Esophagus squamous epithelium (tissue), 5 donors: ENCODE results near the gene CCDC50. TPM values are rescaled to one million over a fixed set of nuclear protein-coding genes. Genes with fewer than 3 reads are reported as not detected.

ENCODE experiments used
- DNase-seq: peaks from one replicate; lab custom pipeline; 2025; lab: John Stamatoyannopoulos, UW
- H3K27ac ChIP-seq, 4 donors: fragments of 200-600 bp; sonication (generic); one replicate each; pipeline ENCODE4 v1.5.1; 2016 to 2019; ENCODE audit warnings: mild to moderate bottlenecking in 1 of 4
- H3K27me3 ChIP-seq, 4 donors: fragments of 200-600 bp; sonication (generic); 1 replicate in 3 of 4; 2 replicates in 1 of 4; pipeline versions ENCODE4 v1.5.1 to v1.6.0; 2017 to 2021; ENCODE audit warnings: antibody characterized with exemption in 1 of 4
- H3K36me3 ChIP-seq, 3 donors: fragments of 200-600 bp; sonication (generic); one replicate each; pipeline ENCODE4 v1.5.1; 2016 to 2019
- H3K4me1 ChIP-seq, 3 donors: fragments of 200-600 bp; sonication (generic); one replicate each; pipeline ENCODE4 v1.5.1; 2017 to 2019
- H3K4me3 ChIP-seq, 4 donors: fragments of 200-600 bp; sonication (generic); 1 replicate in 3 of 4; 2 replicates in 1 of 4; pipeline ENCODE4 v1.5.1; 2016 to 2019; ENCODE audit warnings: mild to moderate bottlenecking in 2 of 4, moderate library complexity in 1 of 4
- H3K9me3 ChIP-seq, 3 donors: fragments of 200-600 bp; sonication (generic); one replicate each; pipeline ENCODE4 v1.5.1; 2016 to 2019
- POLR2A ChIP-seq, 4 donors: fragments of 450-650 bp; IDR thresholded peaks; one replicate each; pipeline ENCODE4 v1.6.1; 2017; ENCODE audit warnings: antibody characterized with exemption in 4 of 4, mild to moderate bottlenecking in 4 of 4, moderate library complexity in 3 of 4
- WGBS, 2 donors: methylation state at CpG; one replicate each; pipeline ENCODE4 v1.1.5; 2018; 5-methylcytosine and 5-hydroxymethylcytosine counted together
- intact Hi-C: fragments of 100-400 bp; cut with DNase I; formaldehyde crosslinking; loops from one replicate; pipeline ENCODE4 v1.15.0; 2022
- total RNA-seq, 4 donors: library from RNA; depleted of rRNA; stranded (reverse); fragments of >200 nt; gene quantifications; one replicate each; pipeline ENCODE4 v1.1.0, GENCODE V29; 2016
- TF ChIP-seq, protein P1 (sequence below), 6 experiments: fragments of 450-650 bp in 4 of 6; fragments of 200-600 bp in 2 of 6; sonication (generic) in 2 of 6; IDR thresholded peaks; one replicate each; pipeline ENCODE4 v1.5.1; 2016 to 2019; ENCODE audit warnings: antibody characterized with exemption in 6 of 6, mild to moderate bottlenecking in 4 of 6, moderate library complexity in 4 of 6
- donor health status: DM: yes; HTN: yes; CAD: no.

CCDC50 gene
- total RNA-seq, 4 donors from 2014 or later: 12.7 to 56.6 (median 30.5) TPM

DNA sequence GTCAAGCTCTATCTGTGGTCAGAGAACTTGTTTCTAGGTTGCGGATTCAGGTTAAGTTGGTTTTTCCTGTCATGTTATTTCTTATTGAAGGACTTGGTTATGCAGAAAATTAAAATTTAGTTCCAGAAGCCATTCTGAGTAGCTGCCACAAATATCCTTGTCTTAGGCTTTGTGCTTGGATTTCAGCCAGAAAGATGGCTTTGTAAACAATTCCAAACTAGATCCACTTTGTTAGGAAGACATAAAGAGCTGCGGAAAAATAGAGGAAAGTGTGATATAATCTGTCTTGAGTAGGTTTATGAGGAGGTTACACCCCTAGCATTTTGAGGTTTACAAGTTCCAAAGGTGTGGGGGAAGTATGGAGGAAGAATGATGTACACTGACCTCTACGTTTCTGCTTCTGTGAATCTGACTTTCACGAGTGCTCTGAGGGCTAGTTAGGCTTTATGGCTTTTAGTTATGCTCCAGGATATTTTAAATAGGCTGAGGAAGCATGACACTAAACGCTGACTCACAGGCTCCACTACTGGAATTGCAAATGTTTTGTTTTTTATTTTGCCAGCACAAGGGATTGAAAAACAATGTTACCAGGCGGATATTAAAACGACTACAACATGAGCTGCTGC lies 47.4 kb downstream of the CCDC50 start:
- H3K9me3 ChIP-seq: no peaks in the 10 kb centered on the region
- H3K27ac ChIP-seq: peak overlapping the region in 3 of 4 donors; percentile 30 to 66 (median 63)
- no peaks in the 10 kb centered on the region for H3K27me3 ChIP-seq
- H3K4me3 ChIP-seq: no peak overlapping the region
- intact Hi-C loops: no loop called here
- peaks cover 0 to 43% (median 7%) of the 10 kb centered on the region in 3 donors for H3K36me3 ChIP-seq
- peaks cover 0 to 31% (median 9%) of the 10 kb centered on the region in 3 donors for H3K4me1 ChIP-seq
- no peak for TF ChIP-seq POLR2A (IDR thresholded peaks at IDR 0.05)
- TF ChIP-seq, protein P1, sequence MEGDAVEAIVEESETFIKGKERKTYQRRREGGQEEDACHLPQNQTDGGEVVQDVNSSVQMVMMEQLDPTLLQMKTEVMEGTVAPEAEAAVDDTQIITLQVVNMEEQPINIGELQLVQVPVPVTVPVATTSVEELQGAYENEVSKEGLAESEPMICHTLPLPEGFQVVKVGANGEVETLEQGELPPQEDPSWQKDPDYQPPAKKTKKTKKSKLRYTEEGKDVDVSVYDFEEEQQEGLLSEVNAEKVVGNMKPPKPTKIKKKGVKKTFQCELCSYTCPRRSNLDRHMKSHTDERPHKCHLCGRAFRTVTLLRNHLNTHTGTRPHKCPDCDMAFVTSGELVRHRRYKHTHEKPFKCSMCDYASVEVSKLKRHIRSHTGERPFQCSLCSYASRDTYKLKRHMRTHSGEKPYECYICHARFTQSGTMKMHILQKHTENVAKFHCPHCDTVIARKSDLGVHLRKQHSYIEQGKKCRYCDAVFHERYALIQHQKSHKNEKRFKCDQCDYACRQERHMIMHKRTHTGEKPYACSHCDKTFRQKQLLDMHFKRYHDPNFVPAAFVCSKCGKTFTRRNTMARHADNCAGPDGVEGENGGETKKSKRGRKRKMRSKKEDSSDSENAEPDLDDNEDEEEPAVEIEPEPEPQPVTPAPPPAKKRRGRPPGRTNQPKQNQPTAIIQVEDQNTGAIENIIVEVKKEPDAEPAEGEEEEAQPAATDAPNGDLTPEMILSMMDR (IDR thresholded peaks at IDR 0.05): no peak
- DNase-seq: no peak
- 41 to 42% methylated on average over 7 of the region's 7 CpGs for WGBS, 2 donors

DNA sequence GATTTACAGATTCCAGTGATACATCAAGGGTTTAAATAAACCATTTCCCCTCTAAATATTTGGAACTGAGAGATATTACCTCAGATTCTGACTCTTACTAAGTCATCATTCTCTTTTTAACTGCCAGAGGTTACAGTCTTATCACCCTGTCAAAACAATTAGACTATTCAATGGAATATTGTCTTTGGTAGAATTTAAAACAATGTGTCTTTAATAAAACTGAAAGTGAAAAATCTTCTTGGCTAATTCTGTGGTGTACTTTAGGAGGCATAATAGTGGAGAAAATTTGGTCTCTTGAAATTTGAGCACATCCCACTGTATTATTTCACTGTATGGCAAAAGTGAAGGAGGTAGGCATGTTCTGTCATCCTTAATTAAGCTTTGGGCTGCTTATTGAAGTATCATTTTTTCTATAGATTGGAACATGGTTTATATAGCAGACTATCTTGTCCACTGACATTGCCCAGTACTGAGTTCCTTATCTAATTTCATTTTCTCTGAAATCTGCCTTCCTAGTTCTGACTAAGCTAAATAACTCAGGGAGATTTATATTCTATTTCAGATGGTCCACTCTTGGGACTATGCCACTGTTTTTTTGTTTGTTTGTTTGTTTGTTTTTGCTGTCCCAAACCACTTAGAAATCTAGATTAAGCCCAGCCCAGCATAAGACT lies 49.1 kb downstream of the CCDC50 start:
- peaks cover 0 to 31% (median 9%) of the 10 kb centered on the region in 3 donors for H3K4me1 ChIP-seq
- no peak for DNase-seq

DNA sequence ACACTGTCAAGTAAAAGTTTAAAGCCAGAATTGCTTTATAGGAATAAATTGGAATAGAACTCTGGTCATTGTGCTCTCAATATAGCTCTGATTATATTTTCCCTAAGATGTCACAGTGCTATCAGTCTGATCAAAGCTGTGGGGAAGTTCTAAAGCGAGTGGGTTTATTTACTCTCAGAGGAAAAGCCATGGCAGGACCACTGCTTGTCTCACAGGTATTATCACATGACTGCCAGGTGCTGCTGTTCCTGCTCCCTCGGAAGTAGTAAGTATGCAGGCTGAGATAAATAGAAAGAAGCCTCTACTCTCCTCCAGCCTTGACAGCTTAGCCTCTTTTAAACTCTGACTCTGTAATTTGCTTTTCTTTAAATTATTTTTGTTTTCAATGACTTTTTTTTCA lies 50.3 kb downstream of the CCDC50 start:
- intact Hi-C loops: no loop called here
- Histone ChIP-seq H3K4me1 (peaks cover 0 to 31% (median 9%) of the 10 kb centered on the region in 3 donors), H3K36me3 (peaks cover 0 to 59% (median 7%) of the 10 kb centered on the region in 3 donors)

More for the DNA sequence above, 49.1 kb downstream of the CCDC50 start:
- H3K4me3 ChIP-seq: no peak overlapping the region
- no peaks in the 10 kb centered on the region for H3K27me3 ChIP-seq
- H3K27ac ChIP-seq: peak overlapping the region in 2 of 4 donors; percentile 21 to 63
- no peaks in the 10 kb centered on the region for H3K9me3 ChIP-seq
- intact Hi-C loops: no loop called here
- no peak for TF ChIP-seq POLR2A (IDR thresholded peaks at IDR 0.05)
- peaks cover 0 to 56% (median 7%) of the 10 kb centered on the region in 3 donors for H3K36me3 ChIP-seq

DNA sequence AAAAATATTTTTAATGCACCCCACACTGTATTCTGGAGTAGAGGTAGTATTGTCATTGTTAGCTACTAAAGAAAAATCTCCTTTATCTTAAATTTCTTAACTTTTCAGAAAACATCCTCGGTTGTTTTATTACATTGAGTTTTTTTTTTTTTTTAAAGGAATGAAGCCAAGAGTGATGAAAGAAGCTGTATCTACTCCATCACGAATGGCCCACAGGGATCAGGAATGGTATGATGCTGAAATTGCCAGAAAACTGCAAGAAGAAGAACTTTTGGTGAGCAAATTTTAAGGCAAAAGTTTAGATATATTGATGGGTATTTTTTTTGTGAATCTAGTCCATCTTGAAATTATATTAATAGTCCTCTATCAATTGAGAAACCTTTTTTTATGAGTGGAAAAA lies 50.8 kb downstream of the CCDC50 start:
- peaks cover 0 to 53% (median 7%) of the 10 kb centered on the region in 3 donors for H3K36me3 ChIP-seq
- WGBS, 2 donors: 60 to 85% methylated on average over 2 of the region's 2 CpGs
- H3K4me1 ChIP-seq: peaks cover 0 to 31% (median 9%) of the 10 kb centered on the region in 3 donors
- DNase-seq: no peak
- no peak overlapping the region for H3K27ac ChIP-seq
- no peak overlapping the region for H3K4me3 ChIP-seq
- no peaks in the 10 kb centered on the region for H3K9me3 ChIP-seq
- H3K27me3 ChIP-seq: no peaks in the 10 kb centered on the region
- intact Hi-C loops: no loop called here
- TF ChIP-seq POLR2A (IDR thresholded peaks at IDR 0.05): no peak
- TF ChIP-seq, protein P1 (IDR thresholded peaks at IDR 0.05): no peak

More for the DNA sequence above, 50.3 kb downstream of the CCDC50 start:
- 73 to 87% methylated on average over 2 of the region's 2 CpGs for WGBS, 2 donors
- Histone ChIP-seq H3K27ac (no peak overlapping the region), H3K27me3 (no peaks in the 10 kb centered on the region), H3K9me3 (no peaks in the 10 kb centered on the region), H3K4me3 (no peak overlapping the region)
- no peak for DNase-seq
- TF ChIP-seq, protein P1 (IDR thresholded peaks at IDR 0.05): no peak
- no peak for TF ChIP-seq POLR2A (IDR thresholded peaks at IDR 0.05)

DNA sequence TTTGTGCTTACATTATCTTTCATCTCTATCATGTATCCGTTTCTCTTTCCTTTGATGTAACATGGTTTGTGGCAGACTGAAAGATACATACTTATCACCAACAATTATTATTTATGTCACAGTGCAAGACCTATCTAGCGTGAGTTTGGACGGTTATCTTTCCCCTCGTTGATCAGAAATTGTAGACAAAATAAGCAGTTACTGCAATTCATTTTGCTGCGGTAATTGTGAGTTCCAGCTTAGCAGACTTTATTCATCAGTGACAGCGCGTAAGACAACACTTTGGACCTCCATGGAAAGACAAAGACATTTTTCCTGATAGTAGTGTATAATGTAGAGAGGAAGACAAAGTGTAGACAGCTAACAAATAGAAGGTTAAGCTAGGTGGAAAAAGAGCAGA lies 52.1 kb downstream of the CCDC50 start:
- Histone ChIP-seq H3K36me3 (peaks cover 0 to 43% (median 7%) of the 10 kb centered on the region in 3 donors), H3K27me3 (no peaks in the 10 kb centered on the region), H3K4me1 (peaks cover 0 to 28% (median 9%) of the 10 kb centered on the region in 3 donors), H3K27ac (no peak overlapping the region), H3K4me3 (no peak overlapping the region), H3K9me3 (no peaks in the 10 kb centered on the region)
- DNase-seq: no peak
- WGBS, 2 donors: 90% methylated on average over 7 of the region's 7 CpGs
- TF ChIP-seq, protein P1 (IDR thresholded peaks at IDR 0.05): no peak
- no peak for TF ChIP-seq POLR2A (IDR thresholded peaks at IDR 0.05)
- intact Hi-C loops: no loop called here
